ENCODE results near the gene POU3F2.

- TF ChIP-seq CTCF (IDR thresholded peaks at IDR 0.05) (no peak), POLR2A (IDR thresholded peaks at IDR 0.05) (no peak)
These were observed 6.8 kb upstream of the POU3F2 start for GRCh38 chr6:98827295-98828159.

Measured in Peyer's patch (tissue), 4 donors.